ENCODE measurements around the gene ENOX1.

DNA sequence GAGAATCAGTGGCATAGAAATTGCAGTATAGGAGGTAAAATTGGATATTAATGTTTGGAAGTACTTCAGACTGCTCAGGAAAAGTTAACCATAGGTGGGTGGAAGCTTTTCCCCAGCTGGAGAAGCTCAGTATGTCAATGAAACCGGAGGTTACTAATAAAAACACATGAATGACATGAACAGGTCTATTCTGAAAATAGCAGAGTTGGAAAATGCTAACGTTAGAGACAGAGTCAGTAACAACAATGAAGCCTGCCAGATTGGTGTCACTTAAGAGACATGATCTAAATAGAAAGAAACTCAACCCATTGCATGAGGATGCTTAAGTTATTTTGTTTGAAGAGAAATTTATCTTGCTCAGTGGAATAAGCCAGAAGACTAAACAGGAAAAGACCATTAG is 398.9 kb downstream of the ENOX1 start:
- TF ChIP-seq ZFP37 (tag by site-specific recombination; IDR thresholded peaks at IDR 0.05) = no peak
- TF ChIP-seq GFI1B (tag by site-specific recombination; IDR thresholded peaks at IDR 0.05) = no peak
- TF ChIP-seq ZNF23 (tag by site-specific recombination; IDR thresholded peaks at IDR 0.05; ENCODE audit: borderline replicate concordance) = no peak
- TF ChIP-seq SP7 (tag by site-specific recombination; IDR thresholded peaks at IDR 0.05) = no peak
- TF ChIP-seq, protein P1, sequence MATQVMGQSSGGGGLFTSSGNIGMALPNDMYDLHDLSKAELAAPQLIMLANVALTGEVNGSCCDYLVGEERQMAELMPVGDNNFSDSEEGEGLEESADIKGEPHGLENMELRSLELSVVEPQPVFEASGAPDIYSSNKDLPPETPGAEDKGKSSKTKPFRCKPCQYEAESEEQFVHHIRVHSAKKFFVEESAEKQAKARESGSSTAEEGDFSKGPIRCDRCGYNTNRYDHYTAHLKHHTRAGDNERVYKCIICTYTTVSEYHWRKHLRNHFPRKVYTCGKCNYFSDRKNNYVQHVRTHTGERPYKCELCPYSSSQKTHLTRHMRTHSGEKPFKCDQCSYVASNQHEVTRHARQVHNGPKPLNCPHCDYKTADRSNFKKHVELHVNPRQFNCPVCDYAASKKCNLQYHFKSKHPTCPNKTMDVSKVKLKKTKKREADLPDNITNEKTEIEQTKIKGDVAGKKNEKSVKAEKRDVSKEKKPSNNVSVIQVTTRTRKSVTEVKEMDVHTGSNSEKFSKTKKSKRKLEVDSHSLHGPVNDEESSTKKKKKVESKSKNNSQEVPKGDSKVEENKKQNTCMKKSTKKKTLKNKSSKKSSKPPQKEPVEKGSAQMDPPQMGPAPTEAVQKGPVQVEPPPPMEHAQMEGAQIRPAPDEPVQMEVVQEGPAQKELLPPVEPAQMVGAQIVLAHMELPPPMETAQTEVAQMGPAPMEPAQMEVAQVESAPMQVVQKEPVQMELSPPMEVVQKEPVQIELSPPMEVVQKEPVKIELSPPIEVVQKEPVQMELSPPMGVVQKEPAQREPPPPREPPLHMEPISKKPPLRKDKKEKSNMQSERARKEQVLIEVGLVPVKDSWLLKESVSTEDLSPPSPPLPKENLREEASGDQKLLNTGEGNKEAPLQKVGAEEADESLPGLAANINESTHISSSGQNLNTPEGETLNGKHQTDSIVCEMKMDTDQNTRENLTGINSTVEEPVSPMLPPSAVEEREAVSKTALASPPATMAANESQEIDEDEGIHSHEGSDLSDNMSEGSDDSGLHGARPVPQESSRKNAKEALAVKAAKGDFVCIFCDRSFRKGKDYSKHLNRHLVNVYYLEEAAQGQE (tag by site-specific recombination; IDR thresholded peaks at IDR 0.05) = no peak
- TF ChIP-seq ZNF747 (tag by site-specific recombination; IDR thresholded peaks at IDR 0.05) = no peak
- no peak for TF ChIP-seq ZNF274 (IDR thresholded peaks at IDR 0.05; ENCODE audit: low read length)
- no peak for TF ChIP-seq ZNF274 (tag by site-specific recombination; IDR thresholded peaks at IDR 0.05; ENCODE audit: borderline replicate concordance)
- TF ChIP-seq, protein P2, sequence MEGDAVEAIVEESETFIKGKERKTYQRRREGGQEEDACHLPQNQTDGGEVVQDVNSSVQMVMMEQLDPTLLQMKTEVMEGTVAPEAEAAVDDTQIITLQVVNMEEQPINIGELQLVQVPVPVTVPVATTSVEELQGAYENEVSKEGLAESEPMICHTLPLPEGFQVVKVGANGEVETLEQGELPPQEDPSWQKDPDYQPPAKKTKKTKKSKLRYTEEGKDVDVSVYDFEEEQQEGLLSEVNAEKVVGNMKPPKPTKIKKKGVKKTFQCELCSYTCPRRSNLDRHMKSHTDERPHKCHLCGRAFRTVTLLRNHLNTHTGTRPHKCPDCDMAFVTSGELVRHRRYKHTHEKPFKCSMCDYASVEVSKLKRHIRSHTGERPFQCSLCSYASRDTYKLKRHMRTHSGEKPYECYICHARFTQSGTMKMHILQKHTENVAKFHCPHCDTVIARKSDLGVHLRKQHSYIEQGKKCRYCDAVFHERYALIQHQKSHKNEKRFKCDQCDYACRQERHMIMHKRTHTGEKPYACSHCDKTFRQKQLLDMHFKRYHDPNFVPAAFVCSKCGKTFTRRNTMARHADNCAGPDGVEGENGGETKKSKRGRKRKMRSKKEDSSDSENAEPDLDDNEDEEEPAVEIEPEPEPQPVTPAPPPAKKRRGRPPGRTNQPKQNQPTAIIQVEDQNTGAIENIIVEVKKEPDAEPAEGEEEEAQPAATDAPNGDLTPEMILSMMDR (tag by site-specific recombination; IDR thresholded peaks at IDR 0.05) = no peak
- TF ChIP-seq ZNF426 (tag by site-specific recombination; IDR thresholded peaks at IDR 0.05) = no peak
- no peak for TF ChIP-seq ZNF174 (tag by site-specific recombination; IDR thresholded peaks at IDR 0.05)
- TF ChIP-seq, protein P3, sequence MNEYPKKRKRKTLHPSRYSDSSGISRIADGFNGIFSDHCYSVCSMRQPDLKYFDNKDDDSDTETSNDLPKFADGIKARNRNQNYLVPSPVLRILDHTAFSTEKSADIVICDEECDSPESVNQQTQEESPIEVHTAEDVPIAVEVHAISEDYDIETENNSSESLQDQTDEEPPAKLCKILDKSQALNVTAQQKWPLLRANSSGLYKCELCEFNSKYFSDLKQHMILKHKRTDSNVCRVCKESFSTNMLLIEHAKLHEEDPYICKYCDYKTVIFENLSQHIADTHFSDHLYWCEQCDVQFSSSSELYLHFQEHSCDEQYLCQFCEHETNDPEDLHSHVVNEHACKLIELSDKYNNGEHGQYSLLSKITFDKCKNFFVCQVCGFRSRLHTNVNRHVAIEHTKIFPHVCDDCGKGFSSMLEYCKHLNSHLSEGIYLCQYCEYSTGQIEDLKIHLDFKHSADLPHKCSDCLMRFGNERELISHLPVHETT (tag by site-specific recombination; IDR thresholded peaks at IDR 0.05) = no peak
- TF ChIP-seq ZNF19 (tag by site-specific recombination; IDR thresholded peaks at IDR 0.05; ENCODE audit: low read depth) = no peak
- TF ChIP-seq, protein P4, sequence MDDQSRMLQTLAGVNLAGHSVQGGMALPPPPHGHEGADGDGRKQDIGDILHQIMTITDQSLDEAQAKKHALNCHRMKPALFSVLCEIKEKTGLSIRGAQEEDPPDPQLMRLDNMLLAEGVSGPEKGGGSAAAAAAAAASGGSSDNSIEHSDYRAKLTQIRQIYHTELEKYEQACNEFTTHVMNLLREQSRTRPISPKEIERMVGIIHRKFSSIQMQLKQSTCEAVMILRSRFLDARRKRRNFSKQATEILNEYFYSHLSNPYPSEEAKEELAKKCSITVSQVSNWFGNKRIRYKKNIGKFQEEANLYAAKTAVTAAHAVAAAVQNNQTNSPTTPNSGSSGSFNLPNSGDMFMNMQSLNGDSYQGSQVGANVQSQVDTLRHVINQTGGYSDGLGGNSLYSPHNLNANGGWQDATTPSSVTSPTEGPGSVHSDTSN (CRISPR knock-in tag; IDR thresholded peaks at IDR 0.05) = no peak

Measured in HEK293 (cell line).